Activated naive CD4-positive, alpha-beta T cell (primary cell): ENCODE results near the gene IFITM1.

Source experiments
- DNase-seq, 4 experiments: peaks; one replicate each; lab custom pipeline; 2025; lab: John Stamatoyannopoulos, UW

IFITM1 gene

DNA sequence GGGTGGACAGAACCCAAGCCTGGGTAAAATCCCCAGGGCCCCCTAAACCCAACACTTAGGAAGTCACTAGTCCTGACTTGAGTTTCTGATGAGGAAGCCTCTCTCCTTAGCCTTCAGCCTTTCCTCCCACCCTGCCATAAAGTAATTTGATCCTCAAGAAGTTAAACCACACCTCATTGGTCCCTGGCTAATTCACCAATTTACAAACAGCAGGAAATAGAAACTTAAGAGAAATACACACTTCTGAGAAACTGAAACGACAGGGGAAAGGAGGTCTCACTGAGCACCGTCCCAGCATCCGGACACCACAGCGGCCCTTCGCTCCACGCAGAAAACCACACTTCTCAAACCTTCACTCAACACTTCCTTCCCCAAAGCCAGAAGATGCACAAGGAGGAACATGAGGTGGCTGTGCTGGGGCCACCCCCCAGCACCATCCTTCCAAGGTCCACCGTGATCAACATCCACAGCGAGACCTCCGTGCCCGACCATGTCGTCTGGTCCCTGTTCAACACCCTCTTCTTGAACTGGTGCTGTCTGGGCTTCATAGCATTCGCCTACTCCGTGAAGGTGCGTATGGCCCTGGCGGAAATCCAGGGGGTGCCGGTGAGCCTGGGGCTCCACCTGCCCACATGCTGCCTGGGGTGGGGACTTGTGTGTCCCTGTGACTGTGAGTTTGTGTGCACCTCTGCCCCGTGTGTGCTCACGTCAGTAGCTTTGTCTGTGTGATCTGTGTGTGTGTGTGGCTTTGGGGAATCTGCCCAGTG lies at the start of gene IFITM1:
Gene IFITM1, plus strand, starts transcription at position 254 of the 767 bp plus-strand sequence. Its CDS starts 131 bp downstream, at position 385.
- DNase-seq, result peak in 2 of 4 experiments; percentile 64 to 72

GRCh38 chr11:266676-267439 lies 47.0 kb upstream of the IFITM1 start:
- DNase-seq, result peak in 1 of 4 experiments; percentile 63

DNA sequence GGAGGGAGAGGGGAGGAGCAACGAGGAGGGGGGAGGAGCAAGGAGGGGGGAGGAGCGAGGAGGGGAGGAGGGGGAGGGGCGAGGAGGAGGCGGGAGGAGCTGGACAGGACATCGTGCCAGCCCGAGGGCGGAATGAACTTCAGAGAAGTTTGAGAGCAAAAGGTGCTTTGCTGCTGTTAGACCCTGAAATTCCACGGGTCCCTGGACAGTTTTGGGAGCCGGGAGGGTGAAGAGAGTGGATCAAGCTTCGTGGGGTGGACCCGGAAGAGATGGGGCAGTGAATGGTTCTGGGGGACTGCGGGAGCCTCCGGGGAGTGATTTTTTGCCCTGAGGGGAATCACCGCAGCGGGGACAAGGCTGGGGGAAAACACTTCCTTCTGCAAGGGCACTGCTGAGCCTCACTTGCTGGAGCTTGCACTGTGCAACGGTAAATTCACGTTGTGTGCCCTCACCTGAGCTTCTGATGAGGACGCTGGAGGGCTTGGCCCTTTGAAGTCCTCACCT lies 46.3 kb upstream of the IFITM1 start:
- DNase-seq, result peak in 2 of 4 experiments; percentile 59 to 63

GRCh38 chr11:268716-269145 lies 45.1 kb upstream of the IFITM1 start:
- DNase-seq, result peak in 1 of 4 experiments; percentile 21

DNA sequence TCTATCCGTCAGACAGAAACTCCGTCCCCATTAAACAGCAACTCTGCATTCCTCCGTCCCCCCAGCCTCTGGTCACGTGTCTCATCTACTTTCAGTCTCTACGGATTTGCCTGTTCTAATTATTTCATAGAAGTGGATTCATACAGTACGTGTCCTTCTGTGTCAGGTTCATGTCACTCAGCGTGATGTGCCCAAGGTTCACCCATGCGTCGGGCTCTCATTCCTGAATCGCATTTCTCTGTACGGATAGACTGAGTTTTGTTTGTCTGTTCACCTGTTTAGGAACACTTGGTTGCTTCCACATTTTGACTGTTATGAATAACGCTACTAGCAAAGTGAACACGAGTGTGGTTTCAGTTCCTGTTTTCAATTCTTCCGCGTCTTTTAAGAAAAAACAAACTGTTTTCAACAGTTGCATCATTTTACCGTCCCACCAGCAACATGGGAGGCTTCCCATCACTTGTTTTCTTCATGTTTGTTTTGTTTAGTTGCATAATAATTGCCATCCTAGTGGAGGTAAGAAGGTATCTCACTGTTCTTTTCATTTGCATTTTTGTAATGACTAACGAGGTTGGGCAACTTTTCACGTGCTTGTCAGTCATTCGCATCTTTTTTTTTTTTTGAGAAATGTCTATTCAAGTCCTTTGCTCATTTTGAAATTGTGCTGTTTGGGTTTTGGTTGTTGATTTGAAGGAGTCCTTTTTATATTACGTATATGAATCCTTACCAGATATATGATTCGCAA lies 44.5 kb upstream of the IFITM1 start:
- peak in 2 of 4 experiments; percentile 26 to 37 for DNase-seq

- no peak for DNase-seq
Observed at GRCh38 chr11:270451-271318, 43.2 kb upstream of the IFITM1 start.

DNA sequence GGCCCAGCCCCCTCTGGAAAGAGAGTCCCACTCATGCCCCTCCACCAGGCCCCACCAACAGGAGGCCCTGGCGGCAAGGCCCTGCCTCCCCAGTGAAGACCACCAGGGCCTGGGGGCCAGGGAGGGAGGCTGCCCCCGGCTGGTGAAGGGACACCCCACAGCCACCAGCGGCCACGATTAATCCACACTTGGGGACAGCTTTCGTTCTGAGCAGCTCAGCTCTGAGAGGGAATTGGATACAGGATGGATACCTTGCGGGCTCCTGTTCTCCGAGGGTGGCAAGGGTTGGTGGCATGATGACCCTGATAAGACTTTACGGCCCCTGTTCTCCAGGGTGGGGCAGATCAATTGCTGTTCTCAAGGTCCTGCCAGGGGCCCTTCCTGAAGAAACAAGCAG lies 42.5 kb upstream of the IFITM1 start:
- no peak for DNase-seq

DNA sequence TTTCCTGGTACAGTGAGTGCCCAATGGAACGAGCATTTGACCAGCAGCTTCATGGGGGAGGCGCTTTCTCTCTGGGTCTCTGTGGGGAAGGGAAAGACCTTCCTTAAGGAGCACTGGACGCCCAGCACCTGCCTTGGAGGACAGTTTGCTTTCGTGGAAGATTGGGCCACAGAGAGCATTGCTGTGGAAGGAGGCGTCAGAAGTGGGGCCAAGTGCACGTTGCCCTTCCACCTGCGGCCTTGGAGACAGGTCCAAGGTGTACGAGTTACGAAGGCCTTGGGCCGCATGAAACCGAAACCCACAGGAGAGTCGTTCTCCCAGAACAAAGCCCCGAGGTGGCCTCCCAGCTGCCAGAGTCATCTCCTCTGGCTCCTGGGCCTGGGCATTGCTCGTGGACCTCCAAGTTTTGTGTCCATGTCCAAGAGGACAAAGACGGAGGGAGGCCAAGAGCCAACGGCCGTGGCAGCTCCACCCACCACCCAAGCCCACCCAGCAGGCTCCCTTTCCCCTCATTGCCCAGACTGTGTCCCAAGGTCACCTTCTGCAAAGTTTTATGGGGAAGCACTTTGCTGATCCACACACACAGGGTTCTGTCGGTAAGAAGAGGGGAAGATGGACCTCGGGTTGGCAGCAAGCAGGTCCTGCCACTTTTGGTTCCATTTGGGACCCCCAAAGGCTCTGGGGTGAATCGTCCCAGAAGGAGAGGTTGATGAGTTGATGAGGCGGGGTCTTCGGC lies 41.5 kb upstream of the IFITM1 start:
- DNase-seq, result no peak

DNA sequence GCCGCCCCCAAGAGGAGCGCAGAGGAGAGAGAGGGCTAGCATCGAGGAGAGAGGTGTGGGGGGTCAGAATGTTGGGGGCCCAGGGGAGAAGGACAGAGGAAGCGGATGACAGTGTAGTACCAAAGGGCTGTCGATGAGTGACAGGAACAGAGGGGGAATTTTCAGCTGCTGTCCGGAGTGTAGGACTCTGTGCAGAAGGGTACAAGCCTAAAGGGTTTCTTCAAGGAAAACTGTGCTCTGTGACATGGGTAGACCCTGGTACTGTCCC lies 41.0 kb upstream of the IFITM1 start:
- no peak for DNase-seq

DNA sequence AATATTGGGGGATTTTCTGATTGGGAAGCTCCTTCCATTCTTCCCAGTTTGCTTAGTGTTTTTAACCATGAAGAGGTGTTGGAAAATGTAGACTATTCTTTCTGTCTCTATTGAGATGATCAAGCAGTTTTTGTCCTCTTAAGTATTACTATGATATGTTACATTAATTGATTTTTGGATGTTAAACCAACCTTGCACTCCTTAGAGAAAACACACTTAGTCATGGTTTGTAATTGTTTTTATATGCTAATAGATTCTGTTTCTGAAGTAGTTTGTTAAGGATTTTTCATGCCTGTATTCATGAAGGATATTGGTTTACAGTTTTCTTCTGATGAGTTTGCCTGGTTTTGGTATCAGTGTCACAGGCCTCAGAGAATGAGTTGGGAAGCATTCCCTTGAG lies 37.6 kb upstream of the IFITM1 start:
- DNase-seq, result no peak

GRCh38 chr11:278001-278951 lies 35.6 kb upstream of the IFITM1 start, which contains the start of gene NLRP6:
Gene NLRP6, plus strand, starts transcription at chr11:278407. Its CDS starts 163 bp downstream, at chr11:278570.
- DNase-seq, result no peak

DNA sequence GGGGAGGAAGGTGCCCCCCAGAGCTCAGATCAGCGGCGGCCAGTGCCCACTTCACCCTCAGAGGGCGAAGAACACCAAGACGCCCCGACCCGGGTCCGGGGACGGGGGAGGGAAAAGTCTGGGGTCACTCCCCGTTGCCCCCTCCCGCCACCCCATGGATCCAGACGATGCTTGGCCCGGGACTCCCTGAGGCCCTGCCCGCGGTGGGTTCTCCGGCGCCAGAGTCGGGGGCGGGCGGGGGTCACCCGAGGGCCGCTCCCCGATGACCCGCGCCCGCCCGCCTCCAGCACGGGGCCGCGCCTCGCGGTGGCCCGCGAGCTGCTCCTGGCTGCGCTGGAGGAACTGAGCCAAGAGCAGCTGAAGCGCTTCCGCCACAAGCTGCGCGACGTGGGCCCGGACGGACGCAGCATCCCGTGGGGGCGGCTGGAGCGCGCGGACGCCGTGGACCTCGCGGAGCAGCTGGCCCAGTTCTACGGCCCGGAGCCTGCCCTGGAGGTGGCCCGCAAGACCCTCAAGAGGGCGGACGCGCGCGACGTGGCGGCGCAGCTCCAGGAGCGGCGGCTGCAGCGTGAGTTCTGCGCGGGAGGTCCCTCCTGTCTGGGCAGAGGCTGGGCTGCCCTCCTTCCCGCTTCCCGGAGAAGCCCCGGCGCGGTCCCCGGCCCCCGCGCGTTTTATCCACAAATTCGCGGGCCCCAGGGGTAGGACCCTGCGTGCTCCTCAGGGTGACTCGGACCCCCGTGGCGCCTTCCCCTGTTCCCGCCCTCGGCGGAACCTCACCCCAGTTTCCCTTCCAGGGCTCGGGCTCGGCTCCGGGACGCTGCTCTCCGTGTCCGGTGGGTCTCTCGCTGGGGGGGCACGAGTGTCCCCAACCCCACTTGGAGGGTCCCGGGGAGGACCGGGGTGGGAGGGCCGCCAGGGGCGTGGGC lies 34.5 kb upstream of the IFITM1 start:
- DNase-seq, result no peak

GRCh38 chr11:279966-280705 lies 33.7 kb upstream of the IFITM1 start:
- DNase-seq, result peak in 1 of 4 experiments; percentile 44

DNA sequence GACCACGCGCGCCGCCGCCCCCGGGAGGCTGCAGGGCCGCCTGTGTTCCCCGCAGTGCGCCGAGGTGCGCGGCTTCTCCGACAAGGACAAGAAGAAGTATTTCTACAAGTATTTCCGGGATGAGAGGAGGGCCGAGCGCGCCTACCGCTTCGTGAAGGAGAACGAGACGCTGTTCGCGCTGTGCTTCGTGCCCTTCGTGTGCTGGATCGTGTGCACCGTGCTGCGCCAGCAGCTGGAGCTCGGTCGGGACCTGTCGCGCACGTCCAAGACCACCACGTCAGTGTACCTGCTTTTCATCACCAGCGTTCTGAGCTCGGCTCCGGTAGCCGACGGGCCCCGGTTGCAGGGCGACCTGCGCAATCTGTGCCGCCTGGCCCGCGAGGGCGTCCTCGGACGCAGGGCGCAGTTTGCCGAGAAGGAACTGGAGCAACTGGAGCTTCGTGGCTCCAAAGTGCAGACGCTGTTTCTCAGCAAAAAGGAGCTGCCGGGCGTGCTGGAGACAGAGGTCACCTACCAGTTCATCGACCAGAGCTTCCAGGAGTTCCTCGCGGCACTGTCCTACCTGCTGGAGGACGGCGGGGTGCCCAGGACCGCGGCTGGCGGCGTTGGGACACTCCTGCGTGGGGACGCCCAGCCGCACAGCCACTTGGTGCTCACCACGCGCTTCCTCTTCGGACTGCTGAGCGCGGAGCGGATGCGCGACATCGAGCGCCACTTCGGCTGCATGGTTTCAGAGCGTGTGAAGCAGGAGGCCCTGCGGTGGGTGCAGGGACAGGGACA lies 32.9 kb upstream of the IFITM1 start:
- peak in 1 of 4 experiments; percentile 41 for DNase-seq

- no peak for DNase-seq
Observed at GRCh38 chr11:281486-282161, 32.2 kb upstream of the IFITM1 start.

DNA sequence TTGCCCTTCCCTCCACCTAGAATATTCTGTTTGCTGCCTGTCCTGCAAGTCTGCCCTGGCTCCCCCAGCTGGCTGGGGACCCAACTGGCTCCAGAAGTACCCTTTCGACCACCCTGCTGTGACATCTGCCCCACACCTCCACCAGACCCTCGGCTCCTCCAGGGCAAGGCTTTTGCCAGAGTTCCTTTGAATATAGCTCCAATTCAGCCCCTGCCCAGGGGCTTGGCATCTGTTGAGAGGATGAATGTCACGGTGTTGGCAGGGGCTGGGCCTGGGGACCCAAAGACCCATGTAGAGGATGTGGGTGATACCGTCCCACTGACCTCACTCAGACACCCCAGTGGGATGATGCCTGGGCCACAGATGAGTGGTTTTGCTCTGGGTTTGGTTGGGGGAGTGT lies 31.7 kb upstream of the IFITM1 start:
- no peak for DNase-seq
